ENCODE results near the gene C5orf15. TPM values are rescaled to one million over a fixed set of nuclear protein-coding genes. Genes with fewer than 3 reads are reported as not detected.
"Not testable (repeated sequence)": the region's sequence is repeated elsewhere in the genome, so short reads cannot be mapped to it uniquely, and the experiment has no call there.

Gene C5orf15
- total RNA-seq, 4 donors from 2014 or later = 26.0 to 64.8 (median 35.4) TPM

DNA sequence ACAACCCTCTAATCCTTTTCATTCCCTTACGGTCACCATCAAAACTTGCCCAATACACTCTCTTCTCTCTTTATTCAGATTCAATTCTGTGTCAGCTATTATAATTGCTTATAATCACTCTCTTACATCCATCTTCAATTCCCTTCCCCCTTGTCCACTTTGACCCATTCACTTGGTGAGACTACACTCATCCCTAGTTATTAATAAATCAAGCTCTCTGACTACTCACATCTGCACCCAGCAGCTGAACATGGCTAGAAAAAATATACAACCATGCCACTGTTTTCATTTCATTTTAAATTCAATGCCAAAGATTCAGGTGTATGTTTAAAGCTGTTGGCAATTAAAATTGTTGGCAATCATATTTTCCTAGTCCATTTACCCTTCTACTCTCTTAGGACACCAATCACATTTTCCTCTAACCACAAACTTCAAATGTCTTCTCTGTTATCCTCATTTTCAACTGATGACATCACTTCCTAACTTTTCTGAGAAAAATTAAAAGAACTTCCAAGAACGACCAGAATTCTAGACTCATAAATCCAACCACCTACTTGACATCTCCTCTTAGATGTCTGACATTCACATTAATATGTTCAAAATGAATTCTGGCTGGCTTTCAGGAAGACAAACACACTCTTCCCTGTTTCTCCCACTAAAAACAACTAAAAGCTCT, 5.5 kb downstream of the C5orf15 start:
- TF ChIP-seq, protein P1, sequence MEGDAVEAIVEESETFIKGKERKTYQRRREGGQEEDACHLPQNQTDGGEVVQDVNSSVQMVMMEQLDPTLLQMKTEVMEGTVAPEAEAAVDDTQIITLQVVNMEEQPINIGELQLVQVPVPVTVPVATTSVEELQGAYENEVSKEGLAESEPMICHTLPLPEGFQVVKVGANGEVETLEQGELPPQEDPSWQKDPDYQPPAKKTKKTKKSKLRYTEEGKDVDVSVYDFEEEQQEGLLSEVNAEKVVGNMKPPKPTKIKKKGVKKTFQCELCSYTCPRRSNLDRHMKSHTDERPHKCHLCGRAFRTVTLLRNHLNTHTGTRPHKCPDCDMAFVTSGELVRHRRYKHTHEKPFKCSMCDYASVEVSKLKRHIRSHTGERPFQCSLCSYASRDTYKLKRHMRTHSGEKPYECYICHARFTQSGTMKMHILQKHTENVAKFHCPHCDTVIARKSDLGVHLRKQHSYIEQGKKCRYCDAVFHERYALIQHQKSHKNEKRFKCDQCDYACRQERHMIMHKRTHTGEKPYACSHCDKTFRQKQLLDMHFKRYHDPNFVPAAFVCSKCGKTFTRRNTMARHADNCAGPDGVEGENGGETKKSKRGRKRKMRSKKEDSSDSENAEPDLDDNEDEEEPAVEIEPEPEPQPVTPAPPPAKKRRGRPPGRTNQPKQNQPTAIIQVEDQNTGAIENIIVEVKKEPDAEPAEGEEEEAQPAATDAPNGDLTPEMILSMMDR (IDR thresholded peaks at IDR 0.05) = no peak
- no peak for TF ChIP-seq POLR2A (IDR thresholded peaks at IDR 0.05)
- no peak overlapping the region for H3K4me3 ChIP-seq (ENCODE audit: low read depth, poor library complexity, severe bottlenecking)
- no peak for DNase-seq (ENCODE audit: low spot score in 2 of 2)
- WGBS, 2 donors = 57 to 65% methylated on average over 2 of the region's 2 CpGs
- intact Hi-C loops (cut with DNase I; ENCODE audit: low total_unique reads) = no loop called here

DNA sequence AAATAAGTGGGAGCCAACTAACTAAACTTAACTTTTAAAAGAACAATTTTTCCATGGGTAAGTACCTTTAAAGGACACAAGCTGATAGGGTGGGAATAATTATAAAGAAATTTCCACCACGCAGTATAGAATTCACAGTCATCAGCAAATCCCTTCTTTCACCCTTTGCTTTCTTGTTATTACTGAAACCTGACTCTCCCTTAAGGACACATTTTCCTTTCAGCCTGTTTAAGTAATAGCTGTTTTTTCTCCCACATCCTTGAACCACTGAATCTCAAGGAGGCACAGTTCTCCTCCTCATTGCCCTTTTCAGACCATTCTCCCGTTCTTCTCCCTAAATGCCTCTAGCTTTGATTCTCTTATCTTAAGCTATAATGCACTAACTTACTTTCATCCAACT, 6.3 kb downstream of the C5orf15 start:
- no peak for DNase-seq (ENCODE audit: low spot score in 2 of 2)
- TF ChIP-seq, protein P1 (IDR thresholded peaks at IDR 0.05) = no peak
- TF ChIP-seq POLR2A (IDR thresholded peaks at IDR 0.05) = no peak
- intact Hi-C loops (cut with DNase I; ENCODE audit: low total_unique reads) = no loop called here
- H3K4me3 ChIP-seq (ENCODE audit: low read depth, poor library complexity, severe bottlenecking) = no peak overlapping the region
- WGBS, 2 donors = 87 to 90% methylated on average over 2 of the region's 2 CpGs

DNA sequence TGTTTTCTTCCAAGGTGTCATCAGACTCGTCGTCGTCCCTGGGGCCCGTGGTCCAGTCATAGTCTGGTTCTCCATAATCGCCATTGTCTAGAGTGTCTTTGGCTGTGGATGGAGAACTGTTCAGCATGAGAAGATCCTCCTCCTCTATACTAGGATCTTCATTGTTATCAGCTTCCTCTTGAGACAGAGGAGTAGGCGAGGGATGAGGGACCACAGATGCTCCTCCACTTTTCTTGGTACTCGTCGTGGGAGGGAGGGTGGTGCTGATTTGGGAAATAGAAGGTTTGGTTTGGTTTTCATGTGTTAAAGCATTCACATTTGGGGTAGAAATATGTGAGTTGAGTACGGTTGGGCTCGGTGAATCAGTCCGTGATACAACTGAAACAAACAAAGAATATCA, 8.8 kb downstream of the C5orf15 start:
- intact Hi-C loops (cut with DNase I; ENCODE audit: low total_unique reads) = no loop called here
- WGBS, 2 donors = 89 to 91% methylated on average over 11 of the region's 11 CpGs

DNA sequence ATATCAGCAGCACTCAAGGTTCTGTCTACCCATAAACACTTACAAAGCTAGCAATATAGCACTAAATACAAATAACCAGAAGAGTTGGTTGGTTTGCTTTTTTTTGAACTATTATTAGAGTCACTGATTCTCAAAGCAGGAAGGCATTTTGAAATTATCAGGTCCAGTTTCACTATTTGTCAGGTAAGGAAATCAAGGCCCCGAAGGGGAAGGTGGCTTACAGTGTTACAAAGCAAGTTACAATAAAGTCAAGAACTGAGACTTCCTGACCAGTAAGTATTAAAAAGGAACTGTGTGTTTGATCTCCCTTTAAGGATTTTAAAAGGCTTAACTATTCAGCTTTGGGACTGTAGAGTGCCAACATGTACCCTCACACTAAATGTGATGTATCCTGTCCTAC, 10.8 kb downstream of the C5orf15 start:
- intact Hi-C loops (cut with DNase I; ENCODE audit: low total_unique reads) = no loop called here
- TF ChIP-seq, protein P1 (IDR thresholded peaks at IDR 0.05) = no peak
- TF ChIP-seq POLR2A (IDR thresholded peaks at IDR 0.05) = no peak
- DNase-seq (ENCODE audit: low spot score in 2 of 2) = no peak
- 83 to 95% methylated on average over 1 of the region's 1 CpG for WGBS, 2 donors
- no peak overlapping the region for H3K4me3 ChIP-seq (ENCODE audit: low read depth, poor library complexity, severe bottlenecking)

More for the DNA sequence above, 8.8 kb downstream of the C5orf15 start:
- no peak overlapping the region for H3K4me3 ChIP-seq (ENCODE audit: low read depth, poor library complexity, severe bottlenecking)
- DNase-seq (ENCODE audit: low spot score in 2 of 2) = no peak
- TF ChIP-seq POLR2A (IDR thresholded peaks at IDR 0.05) = no peak

DNA sequence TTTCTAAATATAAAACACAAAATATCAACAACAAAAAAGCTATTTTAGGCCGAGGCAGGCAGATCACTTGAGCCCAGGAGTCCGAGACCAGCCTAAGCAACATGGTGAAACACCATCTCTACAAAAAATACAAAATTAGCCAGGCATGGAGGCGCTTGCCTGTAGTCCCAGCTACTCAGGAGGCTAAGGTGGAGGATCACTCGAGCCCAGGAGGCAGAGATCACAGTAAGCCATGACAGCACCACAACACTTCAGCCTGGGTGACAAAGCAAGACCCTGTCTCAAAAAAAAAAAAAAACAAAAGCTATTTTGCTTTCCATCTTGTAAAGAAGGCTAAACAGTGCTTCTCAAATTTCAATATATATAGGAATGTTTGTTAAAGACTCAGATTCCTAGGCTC, 11.3 kb downstream of the C5orf15 start:
- WGBS, 2 donors = 92 to 94% methylated on average over 4 of the region's 4 CpGs
- DNase-seq (ENCODE audit: low spot score in 2 of 2) = no peak
- H3K4me3 ChIP-seq (ENCODE audit: low read depth, poor library complexity, severe bottlenecking) = no peak overlapping the region

DNA sequence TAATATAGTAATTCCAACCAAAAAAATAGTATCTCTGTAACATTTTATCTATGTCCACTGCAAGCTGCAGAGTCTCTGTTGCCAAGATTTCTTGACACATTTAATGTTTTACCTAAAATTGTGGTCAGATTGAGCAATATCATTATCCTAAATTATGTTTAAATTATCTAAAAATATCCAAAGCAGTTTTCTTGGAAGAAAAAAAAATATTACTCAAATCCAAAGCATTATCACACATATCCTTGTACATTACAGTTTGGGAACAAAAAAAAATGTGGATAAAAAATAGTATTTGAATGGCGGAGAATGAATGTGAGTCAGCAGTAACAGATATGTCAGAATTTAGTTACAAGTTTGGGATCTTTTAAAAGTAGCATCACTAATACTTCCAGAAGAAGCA, 12.2 kb downstream of the C5orf15 start:
- WGBS, 2 donors = 97 to 100% methylated on average over 1 of the region's 1 CpG
- H3K4me3 ChIP-seq (ENCODE audit: low read depth, poor library complexity, severe bottlenecking); DNase-seq (ENCODE audit: low spot score in 2 of 2); intact Hi-C loops (cut with DNase I; ENCODE audit: low total_unique reads): not testable (repeated sequence)

More for the DNA sequence above, 11.3 kb downstream of the C5orf15 start:
- TF ChIP-seq, protein P1 (IDR thresholded peaks at IDR 0.05) = no peak
- no peak for TF ChIP-seq POLR2A (IDR thresholded peaks at IDR 0.05)
- intact Hi-C loops (cut with DNase I; ENCODE audit: low total_unique reads) = no loop called here

DNA sequence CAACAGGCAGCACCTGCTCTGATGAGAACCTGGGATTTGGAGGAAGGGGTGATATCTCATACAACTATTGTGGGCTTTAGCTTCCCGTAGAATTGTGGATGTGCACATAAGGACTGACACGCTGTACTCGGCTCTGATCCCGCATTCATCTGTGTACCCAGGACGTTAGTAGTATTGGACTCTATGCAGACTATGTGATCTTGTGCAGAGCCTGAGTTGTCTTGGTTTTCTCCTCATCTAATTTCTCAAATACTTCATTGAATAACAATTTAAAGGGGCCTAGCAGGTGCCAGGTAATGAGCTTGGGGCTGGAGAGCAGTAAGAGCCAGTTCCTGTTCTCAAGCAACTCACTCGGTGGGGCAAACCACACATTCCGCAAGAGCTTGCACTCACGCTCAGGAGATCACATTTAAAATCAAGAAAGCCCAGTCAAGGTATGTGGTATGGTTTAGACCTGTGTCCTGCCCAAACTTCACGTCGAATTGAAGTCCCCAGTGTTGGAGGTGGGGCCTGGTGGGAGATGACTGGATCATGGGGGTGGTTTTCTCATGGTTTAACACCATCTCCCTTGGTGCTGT, 14.8 kb downstream of the C5orf15 start:
- H3K4me3 ChIP-seq (ENCODE audit: low read depth, poor library complexity, severe bottlenecking) = no peak overlapping the region
- TF ChIP-seq, protein P1 (IDR thresholded peaks at IDR 0.05) = no peak
- no peak for TF ChIP-seq POLR2A (IDR thresholded peaks at IDR 0.05)
- DNase-seq (ENCODE audit: low spot score in 2 of 2) = no peak
- intact Hi-C loops (cut with DNase I; ENCODE audit: low total_unique reads) = no loop called here
- WGBS, 2 donors = 89 to 91% methylated on average over 10 of the region's 10 CpGs

All from lower leg skin (tissue), 4 donors.